H1 (cell line): Measurements from ENCODE around the gene RB1. TPM values are rescaled to one million over a fixed set of nuclear protein-coding genes. Genes with fewer than 3 reads are reported as not detected.
"Not testable (repeated sequence)": the region's sequence is repeated elsewhere in the genome, so short reads cannot be mapped to it uniquely, and the experiment has no call there.

ENCODE experiments used
- CTCF ChIA-PET: fragments of 300-600 bp; sonication (Branson Sonifier 250); formaldehyde crosslinking; loops from one replicate; lab custom pipeline; 2021; ENCODE audit not compliant: partially characterized antibody; lab: Charles Lee
- POLR2A ChIA-PET: fragments of 300-600 bp; sonication (Branson Sonifier 250); formaldehyde crosslinking; loops from one replicate; lab custom pipeline; 2021; ENCODE audit warnings: inconsistent platforms; ENCODE audit not compliant: partially characterized antibody; lab: Charles Lee
- DNase-seq, 2 experiments: peaks; one replicate each; pipeline versions ENCODE4 v3.0.0 to v3.0.0-alpha.2; 2010 to 2022; ENCODE audit warnings: low spot score in 2 of 2, low read depth in 1 of 2, mixed read lengths in 1 of 2
- FAIRE-seq: peaks from 2 replicates; lab custom pipeline; 2011; peaks lifted over from hg19 to GRCh38; lab: Jason Lieb, UNC
- H2AFZ ChIP-seq: 2 replicates; pipeline ENCODE4 v1.8.1; 2012; ENCODE audit warnings: low read length, inconsistent platforms
- H2AK5ac ChIP-seq: 2 replicates; pipeline ENCODE4 v1.6.1; 2013; ENCODE audit warnings: low read depth, low read length
- H2BK120ac ChIP-seq: replicated peaks from 2 replicates; pipeline ENCODE3; 2013; ENCODE audit warnings: low read depth, low read length, inconsistent platforms
- H2BK12ac ChIP-seq: 2 replicates; pipeline ENCODE4 v1.6.1; 2013; ENCODE audit warnings: low read depth, low read length
- H2BK15ac ChIP-seq: 2 replicates; pipeline ENCODE4 v1.6.1; 2013; ENCODE audit warnings: low read length
- H2BK20ac ChIP-seq: 2 replicates; pipeline ENCODE4 v1.6.1; 2013; ENCODE audit warnings: low read length
- H2BK5ac ChIP-seq: 2 replicates; pipeline ENCODE4 v1.6.1; 2013; ENCODE audit warnings: low read depth, low read length
- H3K14ac ChIP-seq: 2 replicates; pipeline ENCODE4 v1.6.1; 2013; ENCODE audit warnings: inconsistent platforms; ENCODE audit not compliant: insufficient read length
- H3K18ac ChIP-seq: 2 replicates; pipeline ENCODE4 v1.6.1; 2013; ENCODE audit warnings: low read length; ENCODE audit errors: extremely low read depth
- H3K23ac ChIP-seq: 2 replicates; pipeline ENCODE4 v1.6.1; 2013; ENCODE audit warnings: inconsistent platforms; ENCODE audit not compliant: insufficient read length
- H3K23me2 ChIP-seq: 2 replicates; pipeline ENCODE4 v1.6.1; 2013; ENCODE audit warnings: low read depth, low read length
- H3K27ac ChIP-seq: 2 replicates; pipeline ENCODE4 v1.6.1; 2011; ENCODE audit warnings: low read depth, low read length, inconsistent platforms
- H3K27me3 ChIP-seq, 4 experiments: replicated peaks in 1 of 4; 1 replicate in 1 of 4; 2 replicates in 3 of 4; pipeline versions ENCODE4 v1.6.1 to v1.8.1; 2011 to 2013; ENCODE audit warnings: low read length in 3 of 4, mild to moderate bottlenecking in 3 of 4, inconsistent platforms in 2 of 4, mixed read lengths in 2 of 4, moderate library complexity in 1 of 4; ENCODE audit not compliant: control insufficient read depth in 3 of 4, insufficient read depth in 3 of 4; ENCODE audit errors: extremely low read depth in 1 of 4
- H3K36me3 ChIP-seq, 4 experiments: 2 replicates each; pipeline versions ENCODE4 v1.6.1 to v1.8.1; 2011 to 2013; ENCODE audit warnings: mild to moderate bottlenecking in 4 of 4, low read length in 3 of 4, moderate library complexity in 2 of 4, control low read depth in 1 of 4, inconsistent platforms in 1 of 4; ENCODE audit not compliant: insufficient read depth in 4 of 4, control insufficient read depth in 2 of 4
- H3K4ac ChIP-seq: replicated peaks from 2 replicates; pipeline ENCODE3; 2013; ENCODE audit warnings: low read length, low read depth, mixed read lengths, inconsistent platforms; ENCODE audit not compliant: insufficient read length
- H3K4me1 ChIP-seq, 4 experiments: replicated peaks in 1 of 4; 1 replicate in 1 of 4; 2 replicates in 3 of 4; pipeline versions ENCODE4 v1.6.1 to v1.8.1; 2011 to 2013; ENCODE audit warnings: low read length in 3 of 4, inconsistent platforms in 2 of 4, mixed read lengths in 1 of 4; ENCODE audit not compliant: insufficient read depth in 4 of 4, control insufficient read depth in 3 of 4
- H3K4me2 ChIP-seq, 2 experiments: 2 replicates each; pipeline versions ENCODE4 v1.6.1 to v1.8.1; 2011 to 2013; ENCODE audit warnings: low read depth in 2 of 2, low read length in 2 of 2, control low read depth in 1 of 2, inconsistent platforms in 1 of 2, mild to moderate bottlenecking in 1 of 2; ENCODE audit not compliant: insufficient read depth in 1 of 2
- H3K4me3 ChIP-seq, 4 experiments: fragments of 200-600, 300-600 bp in 1 of 4; sonication (generic), shearing (Covaris generic), sonication (Bioruptor Twin) in 1 of 4; 2 replicates each; pipeline versions ENCODE4 v1.5.1 to v1.8.1; 2011 to 2016; ENCODE audit warnings: low read length in 4 of 4, low read depth in 3 of 4, control low read depth in 2 of 4, inconsistent platforms in 2 of 4, mild to moderate bottlenecking in 2 of 4, mixed read lengths in 1 of 4, moderate library complexity in 1 of 4; ENCODE audit not compliant: insufficient read depth in 2 of 4; ENCODE audit errors: extremely low read depth in 1 of 4
- H3K56ac ChIP-seq: replicated peaks from 2 replicates; pipeline ENCODE3; 2013; ENCODE audit warnings: low read depth, mild to moderate bottlenecking, mixed read lengths, low read length, inconsistent platforms; ENCODE audit not compliant: insufficient read length
- H3K79me1 ChIP-seq: 2 replicates; pipeline ENCODE4 v1.6.1; 2013; ENCODE audit warnings: low read depth, low read length, control low read depth
- H3K79me2 ChIP-seq, 2 experiments: 2 replicates each; pipeline versions ENCODE4 v1.6.1 to v1.8.1; 2012 to 2013; ENCODE audit warnings: low read length in 2 of 2, mild to moderate bottlenecking in 2 of 2, inconsistent platforms in 1 of 2; ENCODE audit not compliant: insufficient read depth in 2 of 2, control insufficient read depth in 1 of 2
- H3K9ac ChIP-seq, 4 experiments: replicated peaks in 1 of 4; 1 replicate in 1 of 4; 2 replicates in 3 of 4; pipeline versions ENCODE4 v1.6.1 to v1.8.1; 2011 to 2013; ENCODE audit warnings: low read depth in 3 of 4, low read length in 3 of 4, control low read depth in 2 of 4, mild to moderate bottlenecking in 2 of 4, moderate library complexity in 2 of 4, inconsistent platforms in 1 of 4; ENCODE audit errors: extremely low read depth in 1 of 4
- H3K9me3 ChIP-seq, 2 experiments: 2 replicates each; pipeline versions ENCODE4 v1.6.1 to v1.8.1; 2012 to 2013; ENCODE audit warnings: mild to moderate bottlenecking in 2 of 2, moderate library complexity in 2 of 2, control low read depth in 1 of 2, inconsistent platforms in 1 of 2, low read depth in 1 of 2, low read length in 1 of 2, mixed read lengths in 1 of 2; ENCODE audit not compliant: insufficient read depth in 2 of 2
- H4K20me1 ChIP-seq, 2 experiments: replicated peaks in 1 of 2; 2 replicates each; pipeline versions ENCODE3 to v1.8.1; 2011 to 2013; ENCODE audit warnings: inconsistent platforms in 2 of 2, low read length in 2 of 2, mild to moderate bottlenecking in 1 of 2; ENCODE audit not compliant: insufficient read depth in 2 of 2, control insufficient read depth in 1 of 2
- H4K5ac ChIP-seq: 2 replicates; pipeline ENCODE4 v1.6.1; 2013; ENCODE audit warnings: low read length, low read depth, mixed read lengths, inconsistent platforms; ENCODE audit not compliant: insufficient read length
- H4K8ac ChIP-seq: 2 replicates; pipeline ENCODE4 v1.8.0; 2013; ENCODE audit warnings: mild to moderate bottlenecking, moderate library complexity, low read length, inconsistent platforms; ENCODE audit not compliant: insufficient read depth; ENCODE audit errors: extremely low read depth
- H4K91ac ChIP-seq: replicated peaks from 2 replicates; pipeline ENCODE3; 2013; ENCODE audit warnings: low read length, mixed read lengths, inconsistent platforms; ENCODE audit not compliant: insufficient read length
- CTCF ChIP-seq, 3 experiments: IDR thresholded peaks; 1 replicate in 2 of 3; 2 replicates in 1 of 3; pipeline versions ENCODE4 v1.5.1 to v1.6.1; 2011; ENCODE audit warnings: low read length in 3 of 3, mild to moderate bottlenecking in 3 of 3, inconsistent platforms in 2 of 3, low read depth in 1 of 3, moderate library complexity in 1 of 3; ENCODE audit not compliant: insufficient read depth in 1 of 3; ENCODE audit errors: control extremely low read depth in 1 of 3
- KDM1A ChIP-seq: fragments of 200-600, 300-600 bp; sonication (generic); IDR thresholded peaks from 2 replicates; pipeline ENCODE4 v1.7.1; 2016; ENCODE audit warnings: mild to moderate bottlenecking, low read length, borderline replicate concordance
- POLR2AphosphoS5 ChIP-seq: IDR thresholded peaks from 2 replicates; pipeline ENCODE4 v1.6.1; 2011; ENCODE audit warnings: low read depth, low read length
- RAD21 ChIP-seq, 2 experiments: IDR thresholded peaks in 1 of 2; conservative IDR thresholded peaks in 1 of 2; 2 replicates each; pipeline ENCODE4 v1.6.1; 2011; ENCODE audit warnings: low read depth in 2 of 2, low read length in 2 of 2, improper control_type of control experiment in 1 of 2, inconsistent platforms in 1 of 2, mild to moderate bottlenecking in 1 of 2, moderate library complexity in 1 of 2
- SIX5 ChIP-seq: IDR thresholded peaks from 2 replicates; pipeline ENCODE4 v1.6.1; 2011; ENCODE audit warnings: mild to moderate bottlenecking, low read depth, low read length
- TEAD4 ChIP-seq: IDR thresholded peaks from 2 replicates; pipeline ENCODE4 v1.6.1; 2012; ENCODE audit warnings: low read depth, low read length, inconsistent platforms, mixed read lengths
- WGBS, 2 experiments: shearing (Covaris generic) in 1 of 2; methylation state at CpG; one replicate each; pipeline versions ENCODE4 v1.1.6 to v1.1.7; 2013 to 2015; ENCODE audit warnings: low lambda C conversion rate in 2 of 2, mixed read lengths in 2 of 2, inconsistent platforms in 1 of 2, low coverage in 1 of 2, missing lambda C conversion rate in 1 of 2; ENCODE audit not compliant: insufficient replicate concordance in 2 of 2, insufficient coverage in 1 of 2, insufficient read length in 1 of 2; ENCODE audit errors: extremely low coverage in 1 of 2, missing lambda C conversion rate in 1 of 2; 5-methylcytosine and 5-hydroxymethylcytosine counted together
- polyA plus RNA-seq, 7 experiments: library from polyadenylated mRNA; depleted of rRNA in 3 of 7; stranded (reverse) in 5 of 7; unstranded in 2 of 7; fragments of >200 nt in 5 of 7; fragments of 200-250 nt in 2 of 7; gene quantifications; 1 replicate in 5 of 7; 2 replicates in 1 of 7; 4 replicates in 1 of 7; pipeline versions ENCODE4 v1.2.1 to v1.2.3, GENCODE V29; 2011 to 2013; ENCODE audit warnings: missing spikeins in 2 of 7, mixed read lengths in 2 of 7
- total RNA-seq: library from RNA; stranded (reverse); fragmentation: NEBNext Ultra II Directional; extraction: Animal tissue kit (Norgen Biotek cat#: 25700); gene quantifications from 2 replicates; pipeline ENCODE4 v1.2.1, GENCODE V29; 2021

RB1 gene
- total and polyA plus RNA-seq, 2 of the 8 experiments (the other 6 are each of a cell fraction or from before 2014, with no cell fraction given): 4.1 to 17.5 TPM

GRCh38 chr13:48334534-48335127, 31.1 kb downstream of the RB1 start (continued):
- TF ChIP-seq RAD21 (IDR thresholded peaks at IDR 0.05 in 1 of 2, conservative IDR thresholded peaks at IDR 0.05 in 1 of 2; ENCODE audit: low read depth in 2 of 2, low read length in 2 of 2) (peak in 1 of 2 experiments; percentile 67), POLR2AphosphoS5 (no peak), SIX5 (no peak), KDM1A (no peak), TEAD4 (no peak), CTCF (IDR thresholded peaks at IDR 0.05; ENCODE audit: control extremely low read depth in 1 of 3, insufficient read depth in 1 of 3, low read depth in 1 of 3, low read length in 3 of 3) (peak in 2 of 3 experiments; percentile 33 to 44; a peak in 2 of 4 replicates)
- TF ChIP-seq, all 59 proteins: peak for 2

- H2BK120ac ChIP-seq: not testable (repeated sequence)
- 96% methylated on average over 11 of the region's 11 CpGs; no CpG with 5 or more reads in 1 of the 2 experiments for WGBS, 2 experiments
Observed at GRCh38 chr13:48339198-48339597, 35.6 kb downstream of the RB1 start.

More at GRCh38 chr13:48339198-48339597, 35.6 kb downstream of the RB1 start:
- H2AK5ac ChIP-seq, H3K4me3 ChIP-seq, H4K91ac ChIP-seq, H3K4ac ChIP-seq, H3K4me1 ChIP-seq, H2BK15ac ChIP-seq, H3K56ac ChIP-seq, H2AFZ ChIP-seq, H3K23ac ChIP-seq, H2BK12ac ChIP-seq, H3K9ac ChIP-seq, H3K27ac ChIP-seq, H4K20me1 ChIP-seq, H3K23me2 ChIP-seq, H3K14ac ChIP-seq, H3K18ac ChIP-seq, H3K36me3 ChIP-seq, H2BK20ac ChIP-seq, H3K4me2 ChIP-seq, H3K9me3 ChIP-seq, DNase-seq, H4K5ac ChIP-seq, H3K79me1 ChIP-seq, CTCF ChIA-PET, H3K27me3 ChIP-seq, POLR2A ChIA-PET, H2BK5ac ChIP-seq, H3K79me2 ChIP-seq, H4K8ac ChIP-seq, FAIRE-seq: not testable (repeated sequence)
